Astrocyte (in vitro differentiated cells and primary cell): Measurements from ENCODE around the gene CHRDL2.

Experiments used
- EZH2 ChIP-seq: IDR thresholded peaks from 2 replicates; pipeline ENCODE4 v1.6.1; 2012; ENCODE audit warnings: mild to moderate bottlenecking, low read length, inconsistent platforms; ENCODE audit not compliant: insufficient read depth
- TF ChIP-seq, protein P1 (sequence below): IDR thresholded peaks from 2 replicates; pipeline ENCODE4 v1.5.1; 2011; ENCODE audit warnings: low read depth, mild to moderate bottlenecking, inconsistent platforms, low read length, moderate library complexity; ENCODE audit not compliant: insufficient read depth

DNA sequence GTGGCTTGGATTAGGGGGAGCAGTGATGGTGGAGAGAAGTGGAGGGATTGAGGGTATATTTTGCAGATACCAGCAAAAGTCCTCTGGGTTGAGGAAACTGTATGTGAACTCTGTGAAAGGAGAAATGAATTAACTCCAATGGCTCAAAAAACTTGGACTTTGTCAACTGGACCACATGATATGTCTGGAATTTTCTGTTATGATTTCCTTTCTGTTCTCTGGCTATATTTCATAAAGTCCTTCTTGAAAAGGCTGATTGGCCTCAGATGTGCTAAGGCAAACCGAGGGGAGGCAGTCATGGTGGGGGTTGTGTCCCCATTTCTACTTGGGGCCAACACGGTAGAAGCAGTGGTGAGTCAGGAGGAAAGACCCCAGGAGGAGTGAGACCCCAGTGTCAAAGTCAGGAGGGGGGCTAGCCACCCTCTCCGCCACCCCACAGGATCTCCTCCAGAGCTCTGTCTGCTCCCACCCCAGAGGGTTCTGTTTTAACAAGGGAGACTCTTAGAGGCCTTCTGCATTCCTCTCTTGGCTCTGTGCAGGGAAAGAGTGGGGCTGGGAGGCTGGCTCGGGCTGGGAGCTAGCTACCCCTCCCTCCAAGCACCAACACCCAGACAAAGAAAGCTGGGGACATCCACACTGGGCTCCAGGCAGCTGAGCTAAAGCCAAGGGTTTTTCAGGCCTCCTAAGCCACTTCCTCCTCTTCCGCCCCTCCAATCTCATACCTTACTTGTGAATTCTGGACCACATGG lies 13.8 kb downstream of the CHRDL2 start:
- TF ChIP-seq, protein P1, sequence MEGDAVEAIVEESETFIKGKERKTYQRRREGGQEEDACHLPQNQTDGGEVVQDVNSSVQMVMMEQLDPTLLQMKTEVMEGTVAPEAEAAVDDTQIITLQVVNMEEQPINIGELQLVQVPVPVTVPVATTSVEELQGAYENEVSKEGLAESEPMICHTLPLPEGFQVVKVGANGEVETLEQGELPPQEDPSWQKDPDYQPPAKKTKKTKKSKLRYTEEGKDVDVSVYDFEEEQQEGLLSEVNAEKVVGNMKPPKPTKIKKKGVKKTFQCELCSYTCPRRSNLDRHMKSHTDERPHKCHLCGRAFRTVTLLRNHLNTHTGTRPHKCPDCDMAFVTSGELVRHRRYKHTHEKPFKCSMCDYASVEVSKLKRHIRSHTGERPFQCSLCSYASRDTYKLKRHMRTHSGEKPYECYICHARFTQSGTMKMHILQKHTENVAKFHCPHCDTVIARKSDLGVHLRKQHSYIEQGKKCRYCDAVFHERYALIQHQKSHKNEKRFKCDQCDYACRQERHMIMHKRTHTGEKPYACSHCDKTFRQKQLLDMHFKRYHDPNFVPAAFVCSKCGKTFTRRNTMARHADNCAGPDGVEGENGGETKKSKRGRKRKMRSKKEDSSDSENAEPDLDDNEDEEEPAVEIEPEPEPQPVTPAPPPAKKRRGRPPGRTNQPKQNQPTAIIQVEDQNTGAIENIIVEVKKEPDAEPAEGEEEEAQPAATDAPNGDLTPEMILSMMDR, result no peak
- TF ChIP-seq EZH2, result no peak
